GM12801 (cell line): ENCODE data around the gene SCN10A.

Experiments used
- TF ChIP-seq, protein P1 (sequence below): IDR thresholded peaks from one replicate; pipeline ENCODE4 v1.5.1; 2011; ENCODE audit warnings: control low read depth; ENCODE audit not compliant: insufficient read length; ENCODE audit errors: extremely low read depth

SCN10A gene

DNA sequence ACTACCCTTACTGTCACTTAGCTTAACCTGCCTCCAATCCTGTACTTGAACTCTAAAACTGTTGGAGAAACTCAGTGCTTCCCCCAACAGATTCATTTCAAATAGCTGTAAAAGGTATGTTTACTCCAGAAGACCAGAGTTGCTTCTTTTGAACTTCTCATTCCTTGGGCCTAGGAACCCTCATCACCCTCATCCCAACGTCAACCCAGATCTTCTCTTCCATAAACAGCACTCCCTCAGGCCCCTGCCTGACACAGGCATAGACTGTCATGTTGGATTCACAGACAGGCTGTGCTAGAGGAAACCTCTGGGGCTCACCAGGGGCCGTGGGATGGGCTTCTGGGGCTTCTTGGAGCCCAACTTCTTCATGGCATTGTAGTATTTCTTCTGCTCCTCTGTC lies 109.1 kb downstream of the SCN10A start:
- TF ChIP-seq, protein P1, sequence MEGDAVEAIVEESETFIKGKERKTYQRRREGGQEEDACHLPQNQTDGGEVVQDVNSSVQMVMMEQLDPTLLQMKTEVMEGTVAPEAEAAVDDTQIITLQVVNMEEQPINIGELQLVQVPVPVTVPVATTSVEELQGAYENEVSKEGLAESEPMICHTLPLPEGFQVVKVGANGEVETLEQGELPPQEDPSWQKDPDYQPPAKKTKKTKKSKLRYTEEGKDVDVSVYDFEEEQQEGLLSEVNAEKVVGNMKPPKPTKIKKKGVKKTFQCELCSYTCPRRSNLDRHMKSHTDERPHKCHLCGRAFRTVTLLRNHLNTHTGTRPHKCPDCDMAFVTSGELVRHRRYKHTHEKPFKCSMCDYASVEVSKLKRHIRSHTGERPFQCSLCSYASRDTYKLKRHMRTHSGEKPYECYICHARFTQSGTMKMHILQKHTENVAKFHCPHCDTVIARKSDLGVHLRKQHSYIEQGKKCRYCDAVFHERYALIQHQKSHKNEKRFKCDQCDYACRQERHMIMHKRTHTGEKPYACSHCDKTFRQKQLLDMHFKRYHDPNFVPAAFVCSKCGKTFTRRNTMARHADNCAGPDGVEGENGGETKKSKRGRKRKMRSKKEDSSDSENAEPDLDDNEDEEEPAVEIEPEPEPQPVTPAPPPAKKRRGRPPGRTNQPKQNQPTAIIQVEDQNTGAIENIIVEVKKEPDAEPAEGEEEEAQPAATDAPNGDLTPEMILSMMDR: no peak

DNA sequence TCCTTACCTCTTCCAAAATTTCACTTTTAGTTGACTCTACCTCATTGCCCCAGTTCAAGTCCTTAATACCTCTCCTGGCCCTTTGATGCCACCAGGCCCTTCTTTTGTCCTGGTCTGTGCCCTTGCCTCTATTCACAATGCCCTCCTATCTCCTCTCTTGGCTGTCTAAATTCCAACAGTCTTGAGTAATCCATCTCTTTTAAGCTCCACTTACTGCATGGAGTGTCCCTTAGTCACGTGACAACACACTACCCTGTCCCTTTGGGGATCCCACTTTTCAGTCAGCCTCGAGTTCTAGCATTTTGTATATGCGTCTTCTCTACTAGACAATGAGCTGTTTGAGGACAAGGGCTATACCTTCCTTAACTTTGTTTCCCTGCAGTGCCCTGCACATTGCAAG lies 113.8 kb downstream of the SCN10A start:
- TF ChIP-seq, protein P1: no peak

DNA sequence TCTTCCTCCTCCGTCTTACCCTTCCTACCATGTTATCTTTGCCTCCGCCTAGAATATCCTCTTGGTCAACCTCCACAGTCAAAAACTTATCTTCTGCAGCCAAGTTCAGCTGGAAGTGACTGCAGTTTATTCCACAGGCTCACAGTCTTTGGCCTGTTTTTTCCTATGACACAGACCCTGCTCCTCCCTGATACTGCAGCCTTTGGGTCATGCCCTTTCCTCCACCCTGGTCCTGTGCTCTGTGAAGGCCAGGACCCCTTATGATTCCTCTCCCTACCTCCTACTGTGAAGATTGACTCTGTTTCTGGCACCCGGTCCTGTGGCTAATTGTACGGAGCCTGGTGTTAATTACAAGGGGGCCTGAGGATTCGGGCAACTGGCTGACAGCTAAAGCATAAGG lies 117.3 kb downstream of the SCN10A start:
- TF ChIP-seq, protein P1: no peak

DNA sequence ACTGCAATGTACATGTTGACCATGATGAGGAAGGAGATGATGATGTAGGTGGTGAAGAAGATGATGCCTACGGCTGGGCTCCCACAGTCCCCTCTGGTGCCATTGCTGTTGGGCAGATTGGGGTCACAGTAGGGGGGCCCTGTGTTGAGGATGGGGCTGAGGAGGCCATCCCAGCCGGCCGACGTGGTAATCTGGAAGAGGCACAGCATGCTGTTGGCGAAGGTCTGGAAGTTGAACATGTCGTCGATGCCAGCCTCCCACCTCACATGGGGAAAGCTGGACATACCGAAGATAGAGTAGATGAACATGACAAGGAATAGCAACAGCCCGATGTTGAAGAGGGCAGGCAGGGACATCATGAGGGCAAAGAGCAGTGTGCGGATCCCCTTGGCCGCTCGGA lies 118.0 kb downstream of the SCN10A start:
- TF ChIP-seq, protein P1: no peak

DNA sequence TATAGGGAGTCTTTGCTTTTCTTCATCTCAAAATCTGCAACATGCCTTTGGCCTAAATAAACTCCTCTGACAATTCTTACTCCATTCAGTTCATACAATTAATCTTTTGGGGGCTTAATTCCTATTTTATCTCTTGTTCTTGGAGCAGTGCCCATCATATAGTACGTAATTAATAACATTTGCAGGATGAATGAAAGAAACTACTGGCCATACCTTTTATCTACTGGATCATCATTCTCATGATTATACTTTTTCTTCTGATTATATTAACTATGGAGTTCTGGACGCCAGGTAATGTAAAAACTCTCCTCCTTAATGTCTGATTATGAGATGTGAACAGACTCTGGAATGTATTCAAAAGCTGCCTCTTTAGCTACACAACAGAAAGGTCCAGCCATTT lies 120.0 kb downstream of the SCN10A start:
- TF ChIP-seq, protein P1: no peak

DNA sequence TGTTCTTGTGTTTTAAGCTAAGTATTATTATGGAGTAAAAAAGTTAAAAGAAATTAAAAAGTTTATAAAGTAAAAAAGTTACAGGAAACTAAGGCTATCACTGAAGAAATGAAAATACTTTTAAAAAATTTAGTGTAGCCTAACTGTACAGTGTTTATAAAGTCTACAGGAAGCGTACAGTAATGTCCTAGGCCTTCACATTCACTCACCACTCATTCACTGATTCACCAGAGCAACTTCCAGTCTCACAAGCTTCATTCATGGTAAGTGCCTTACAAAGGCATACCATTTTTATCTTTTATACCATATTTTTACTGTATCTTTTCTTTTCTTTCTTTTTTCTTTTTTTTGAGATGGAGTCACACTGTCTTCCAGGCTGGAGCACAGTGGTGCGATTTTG lies 125.8 kb downstream of the SCN10A start:
- TF ChIP-seq, protein P1: no peak

DNA sequence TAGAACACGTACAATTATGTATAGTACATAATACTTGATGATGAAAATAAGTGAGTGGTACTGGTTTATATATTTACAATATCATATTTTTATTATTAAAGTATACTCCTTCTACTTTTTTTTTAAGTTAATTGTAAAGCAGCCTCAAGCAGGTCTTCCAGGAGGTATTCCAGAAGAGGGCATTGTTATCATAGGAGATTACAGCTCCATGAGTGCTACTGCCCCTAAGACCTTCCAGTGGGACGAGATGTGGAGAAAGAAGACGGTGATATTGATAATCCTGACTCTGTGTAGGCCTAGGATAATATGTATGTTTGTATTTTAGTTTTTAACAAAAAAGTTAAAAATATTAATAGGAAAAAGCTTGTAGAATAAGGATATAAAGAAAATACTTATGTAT lies 126.2 kb downstream of the SCN10A start:
- TF ChIP-seq, protein P1: no peak

DNA sequence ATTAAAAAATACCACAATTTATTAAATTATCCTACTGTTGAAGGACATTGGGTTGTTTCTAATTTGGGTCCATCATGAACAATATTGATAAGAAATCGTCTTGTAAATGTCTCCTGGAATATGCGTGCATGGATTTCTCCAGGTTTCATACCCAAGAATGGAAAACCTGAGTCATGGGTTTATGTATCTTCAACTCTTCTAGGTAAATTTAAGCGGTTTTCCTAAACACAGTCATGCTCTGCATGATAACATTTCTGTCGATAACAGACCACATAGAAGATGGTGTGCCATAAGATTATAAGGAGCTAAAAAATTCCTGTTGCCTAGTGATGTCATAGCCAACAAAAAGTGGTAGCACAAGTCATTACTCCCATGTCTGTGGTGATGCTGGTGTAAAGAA lies 126.7 kb downstream of the SCN10A start:
- TF ChIP-seq, protein P1: no peak
